ENCODE results near the gene CCL20.

The CCL20 gene

GRCh38 chr2:227796045-227796711 is 17.5 kb upstream of the CCL20 start:
- no peak for TF ChIP-seq FOXP2 (optimal IDR thresholded peaks at IDR 0.05; ENCODE audit: borderline replicate concordance, extremely low read depth, extremely low read length, insufficient read depth)
- no peak for TF ChIP-seq REST (IDR thresholded peaks at IDR 0.05; ENCODE audit: insufficient read depth in 1 of 2, low read depth in 2 of 2, low read length in 2 of 2)
- no peak for TF ChIP-seq POLR2AphosphoS5 (IDR thresholded peaks at IDR 0.05; ENCODE audit: low read depth, low read length)
- no peak for TF ChIP-seq SIN3A (IDR thresholded peaks at IDR 0.05; ENCODE audit: borderline replicate concordance, insufficient read depth, low read length)
- TF ChIP-seq TAF1 (IDR thresholded peaks at IDR 0.05; ENCODE audit: borderline replicate concordance, insufficient read depth, low read length): no peak

GRCh38 chr2:227799202-227799601 is 14.4 kb upstream of the CCL20 start:
- no peak for TF ChIP-seq SIN3A (IDR thresholded peaks at IDR 0.05; ENCODE audit: borderline replicate concordance, insufficient read depth, low read length)
- TF ChIP-seq REST (IDR thresholded peaks at IDR 0.05; ENCODE audit: insufficient read depth in 1 of 2, low read depth in 2 of 2, low read length in 2 of 2): no peak
- TF ChIP-seq FOXP2 (optimal IDR thresholded peaks at IDR 0.05; ENCODE audit: borderline replicate concordance, extremely low read depth, extremely low read length, insufficient read depth): no peak
- no peak for TF ChIP-seq POLR2AphosphoS5 (IDR thresholded peaks at IDR 0.05; ENCODE audit: low read depth, low read length)
- no peak for TF ChIP-seq TAF1 (IDR thresholded peaks at IDR 0.05; ENCODE audit: borderline replicate concordance, insufficient read depth, low read length)

- TF ChIP-seq REST (IDR thresholded peaks at IDR 0.05; ENCODE audit: insufficient read depth in 1 of 2, low read depth in 2 of 2, low read length in 2 of 2): no peak
- TF ChIP-seq FOXP2 (optimal IDR thresholded peaks at IDR 0.05; ENCODE audit: borderline replicate concordance, extremely low read depth, extremely low read length, insufficient read depth): no peak
- no peak for TF ChIP-seq TAF1 (IDR thresholded peaks at IDR 0.05; ENCODE audit: borderline replicate concordance, insufficient read depth, low read length)
Observed at GRCh38 chr2:227802882-227803281, 10.8 kb upstream of the CCL20 start.

GRCh38 chr2:227804975-227805374 is 8.7 kb upstream of the CCL20 start:
- TF ChIP-seq SIN3A (IDR thresholded peaks at IDR 0.05; ENCODE audit: borderline replicate concordance, insufficient read depth, low read length) (no peak), POLR2AphosphoS5 (IDR thresholded peaks at IDR 0.05; ENCODE audit: low read depth, low read length) (no peak), TAF1 (IDR thresholded peaks at IDR 0.05; ENCODE audit: borderline replicate concordance, insufficient read depth, low read length) (no peak), REST (IDR thresholded peaks at IDR 0.05; ENCODE audit: insufficient read depth in 1 of 2, low read depth in 2 of 2, low read length in 2 of 2) (no peak), FOXP2 (optimal IDR thresholded peaks at IDR 0.05; ENCODE audit: borderline replicate concordance, extremely low read depth, extremely low read length, insufficient read depth) (no peak)

GRCh38 chr2:227805578-227805977 is 8.1 kb upstream of the CCL20 start:
- TF ChIP-seq POLR2AphosphoS5 (IDR thresholded peaks at IDR 0.05; ENCODE audit: low read depth, low read length): no peak
- no peak for TF ChIP-seq REST (IDR thresholded peaks at IDR 0.05; ENCODE audit: insufficient read depth in 1 of 2, low read depth in 2 of 2, low read length in 2 of 2)
- TF ChIP-seq TAF1 (IDR thresholded peaks at IDR 0.05; ENCODE audit: borderline replicate concordance, insufficient read depth, low read length): no peak
- no peak for TF ChIP-seq FOXP2 (optimal IDR thresholded peaks at IDR 0.05; ENCODE audit: borderline replicate concordance, extremely low read depth, extremely low read length, insufficient read depth)
- no peak for TF ChIP-seq SIN3A (IDR thresholded peaks at IDR 0.05; ENCODE audit: borderline replicate concordance, insufficient read depth, low read length)

Data from PFSK-1 (cell line).